NCI-H2171 treated with DMSO at 0.1 percent for 48 hours (cell line): ENCODE data around the gene BICC1.

Experiments used
- DNase-seq: peaks from one replicate; lab custom pipeline; 2025; lab: John Stamatoyannopoulos, UW

Gene BICC1

DNA sequence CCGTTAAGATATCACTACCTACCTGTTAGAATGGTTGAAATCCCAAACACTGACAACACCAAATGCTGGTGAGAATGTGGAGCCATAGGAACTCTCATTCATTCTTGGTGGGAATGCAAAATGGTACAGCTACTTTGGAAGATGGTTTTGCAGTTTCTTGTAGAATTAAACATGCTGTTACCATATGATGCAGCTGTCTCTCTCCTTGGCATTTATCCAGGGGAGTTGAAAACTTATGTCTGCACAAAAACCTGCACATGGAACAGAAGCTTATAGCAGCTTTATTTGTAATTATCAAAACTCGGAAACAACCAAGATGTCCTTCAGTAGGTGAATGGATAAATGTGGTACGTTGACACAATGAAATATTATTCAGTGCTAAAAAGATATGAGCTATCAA is 199.5 kb downstream of the BICC1 start:
- DNase-seq: no peak

DNA sequence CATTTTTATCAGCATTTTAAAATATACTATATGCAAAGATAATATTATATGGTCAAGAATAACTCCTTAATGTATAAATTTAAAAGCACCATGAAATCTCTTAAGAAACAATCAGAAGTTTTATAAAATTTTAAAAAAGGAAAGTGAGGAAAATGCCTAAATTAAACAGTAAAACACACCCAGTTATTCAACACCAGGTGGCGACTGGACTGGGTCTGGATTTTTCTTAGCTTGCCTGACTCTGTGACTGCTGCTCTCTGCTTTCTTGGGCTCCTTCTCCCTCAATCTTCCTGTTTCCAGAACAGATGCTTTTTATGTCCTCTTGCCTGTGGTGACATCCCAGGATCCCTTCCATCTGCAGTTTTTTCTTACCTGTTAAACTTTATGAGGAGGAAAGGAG is 200.3 kb downstream of the BICC1 start:
- no peak for DNase-seq

DNA sequence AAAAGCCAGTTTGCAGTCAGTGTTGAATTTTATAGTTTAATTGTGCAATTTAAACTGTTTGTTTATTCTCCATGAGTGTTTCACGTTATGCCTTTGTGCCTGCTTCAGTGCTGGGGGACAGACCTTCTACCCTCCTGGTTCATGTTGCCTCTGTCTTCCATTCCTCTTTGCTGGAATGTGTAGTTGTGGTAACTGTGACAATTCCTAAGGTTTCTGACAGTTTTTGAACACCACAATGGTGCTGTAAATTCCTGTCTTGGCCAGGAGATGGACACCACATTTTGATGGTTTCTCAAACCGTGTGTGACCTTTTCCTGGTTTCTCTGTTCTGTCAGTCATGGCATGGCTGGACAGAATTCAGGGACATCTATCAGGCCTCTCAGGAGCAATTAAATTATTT is 201.7 kb downstream of the BICC1 start:
- DNase-seq: no peak

DNA sequence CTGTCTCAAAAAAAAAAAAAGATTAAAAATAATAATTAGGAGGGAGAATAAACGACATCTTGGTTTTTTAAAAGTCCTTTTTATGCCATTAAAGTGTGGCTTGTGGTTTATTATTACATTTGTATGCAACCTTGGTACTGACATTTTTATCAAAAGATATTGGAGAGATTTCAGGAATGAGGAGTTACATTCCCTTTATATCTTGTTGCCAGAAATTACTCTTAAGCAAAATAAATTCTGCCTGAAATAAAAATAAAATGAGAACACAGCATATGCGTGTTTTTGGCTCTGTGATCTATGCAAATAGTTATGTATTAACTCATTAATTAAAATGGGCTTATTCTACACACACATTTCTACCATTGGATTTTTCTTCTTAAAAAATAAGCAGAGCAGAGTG is 202.4 kb downstream of the BICC1 start:
- DNase-seq: no peak

GRCh38 chr10:58718596-58718995 is 205.9 kb downstream of the BICC1 start:
- no peak for DNase-seq

DNA sequence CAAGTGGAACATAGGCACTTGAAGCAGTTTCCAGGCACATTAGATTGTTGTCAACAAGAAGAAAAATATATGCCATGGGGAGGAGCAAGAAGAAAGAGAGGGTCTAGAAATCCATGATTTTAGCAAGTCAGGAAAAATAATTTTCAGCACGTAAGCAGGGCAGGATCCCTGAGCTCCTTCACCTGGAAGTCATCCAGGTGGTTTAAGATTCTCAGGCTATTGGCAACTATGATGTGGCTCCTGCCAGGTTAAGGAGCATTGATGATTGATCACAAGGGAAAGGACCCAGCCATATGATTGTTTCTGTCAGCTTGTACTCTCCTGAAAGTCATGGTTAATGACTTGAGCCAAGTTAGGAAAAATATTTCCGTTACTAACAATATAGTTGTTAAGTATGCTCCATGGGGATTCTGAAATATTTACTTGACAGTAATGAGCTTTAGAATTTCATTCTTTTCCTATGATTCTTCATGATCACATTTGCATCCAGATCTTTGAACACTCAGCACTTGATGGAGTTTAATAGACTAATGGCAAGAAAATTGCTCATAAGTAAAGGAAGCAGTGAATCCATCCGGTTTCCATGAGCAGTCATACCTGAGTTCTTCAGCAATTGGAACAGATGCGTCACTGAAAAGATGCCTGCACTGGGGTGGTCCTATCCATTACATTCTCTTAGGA is 209.1 kb downstream of the BICC1 start:
- DNase-seq: no peak

DNA sequence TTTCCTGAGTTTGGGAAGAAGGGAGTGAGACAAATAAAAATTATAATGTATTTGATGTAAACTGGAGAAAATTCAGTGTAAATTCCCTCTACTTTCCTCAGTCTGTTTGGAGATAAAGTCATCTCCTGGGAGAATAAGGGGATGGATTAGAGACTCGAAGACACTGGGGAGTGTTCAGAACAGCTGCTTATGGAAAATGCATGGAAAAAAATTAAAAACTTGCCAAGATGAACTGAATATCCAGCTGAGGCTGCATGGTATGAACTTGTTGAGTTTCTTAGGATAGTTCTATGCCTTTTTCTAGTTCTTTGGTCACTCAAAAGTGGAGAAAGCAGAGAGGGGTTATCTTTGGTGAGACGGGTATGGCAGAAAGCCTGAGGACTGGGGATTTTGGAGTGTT is 210.5 kb downstream of the BICC1 start:
- no peak for DNase-seq

DNA sequence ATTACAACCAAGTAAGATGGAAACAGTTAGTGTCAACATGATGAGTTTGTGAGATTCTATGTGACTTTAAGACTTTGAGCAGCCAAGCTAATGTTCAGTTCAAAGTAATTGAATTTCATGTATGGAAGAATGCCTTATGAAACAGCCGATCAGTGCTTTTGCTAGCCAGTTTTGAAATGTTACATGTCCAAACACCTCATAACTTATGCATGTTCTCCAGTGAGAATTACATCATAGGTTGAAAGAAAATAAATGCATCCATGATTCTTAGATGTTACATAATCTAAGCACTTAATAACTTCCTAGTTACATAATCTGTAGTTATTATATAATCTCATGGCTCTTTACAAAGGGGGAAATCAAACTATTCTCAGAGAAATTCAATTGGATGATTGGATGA is 211.3 kb downstream of the BICC1 start:
- DNase-seq: no peak

DNA sequence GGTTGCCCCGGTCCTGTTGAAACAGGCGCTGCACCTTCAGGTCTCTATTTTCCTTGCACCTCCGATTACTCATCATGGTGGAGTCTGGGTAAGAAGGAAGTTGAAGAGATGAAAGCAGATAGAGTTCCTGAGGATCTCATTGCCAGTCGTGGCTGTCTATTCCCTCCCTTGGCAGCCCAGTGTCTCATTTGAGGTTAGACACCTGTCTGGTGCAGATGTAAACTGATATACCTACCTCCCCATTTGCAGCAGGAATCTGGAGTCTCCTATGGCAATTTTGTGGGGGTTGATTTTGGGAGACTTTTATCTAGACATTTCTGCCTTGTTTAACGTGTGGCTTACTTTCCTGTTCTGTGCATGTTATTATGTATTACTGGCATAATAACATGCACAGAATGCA is 212.1 kb downstream of the BICC1 start:
- no peak for DNase-seq

- no peak for DNase-seq
These were observed 213.2 kb downstream of the BICC1 start for GRCh38 chr10:58725901-58726300.

DNA sequence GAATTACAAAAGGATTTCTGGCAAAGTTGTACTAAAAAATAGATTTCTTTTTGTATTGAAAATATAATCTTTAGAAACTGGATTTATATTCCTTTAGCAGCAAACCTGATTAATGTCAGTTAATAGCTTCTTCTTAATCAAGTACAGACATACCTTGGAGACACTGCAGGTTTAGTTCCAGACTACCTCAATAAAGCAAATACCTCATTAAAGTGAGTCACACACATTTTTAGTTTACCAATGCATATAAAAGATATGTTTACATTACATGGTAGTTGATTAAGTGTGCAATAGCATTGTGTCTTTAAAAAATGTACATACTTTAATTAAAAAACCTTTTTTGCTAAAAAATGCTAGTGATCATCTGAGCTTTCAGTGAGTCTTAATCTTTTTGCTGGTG is 215.0 kb downstream of the BICC1 start:
- no peak for DNase-seq

GRCh38 chr10:58731276-58731675 is 218.6 kb downstream of the BICC1 start:
- no peak for DNase-seq

DNA sequence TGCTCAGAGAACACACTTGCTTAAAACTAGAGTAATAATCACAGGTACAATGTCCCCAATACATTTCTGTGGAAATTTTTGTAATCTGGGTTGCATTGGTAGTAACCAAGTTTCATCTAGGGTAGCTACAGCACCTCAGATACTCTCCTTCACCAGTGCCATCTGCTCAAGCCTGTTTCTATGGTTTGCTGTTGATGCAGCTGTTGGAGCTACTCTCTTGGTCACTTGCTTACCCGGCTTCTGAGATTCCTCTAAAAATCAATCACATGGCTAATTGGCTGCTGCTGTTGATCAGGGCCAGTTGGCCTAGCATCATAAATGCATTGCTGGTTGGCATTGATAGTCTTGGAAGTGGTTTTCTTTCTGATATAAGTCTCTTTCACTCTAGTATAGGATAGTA is 220.8 kb downstream of the BICC1 start:
- no peak for DNase-seq

GRCh38 chr10:58734116-58734515 is 221.4 kb downstream of the BICC1 start:
- DNase-seq: no peak

- no peak for DNase-seq
These were observed 222.0 kb downstream of the BICC1 start for GRCh38 chr10:58734664-58735063.

- DNase-seq: no peak
These were observed 222.4 kb downstream of the BICC1 start for GRCh38 chr10:58735087-58735486.

- no peak for DNase-seq
These were observed 228.1 kb downstream of the BICC1 start for GRCh38 chr10:58740620-58741369.

DNA sequence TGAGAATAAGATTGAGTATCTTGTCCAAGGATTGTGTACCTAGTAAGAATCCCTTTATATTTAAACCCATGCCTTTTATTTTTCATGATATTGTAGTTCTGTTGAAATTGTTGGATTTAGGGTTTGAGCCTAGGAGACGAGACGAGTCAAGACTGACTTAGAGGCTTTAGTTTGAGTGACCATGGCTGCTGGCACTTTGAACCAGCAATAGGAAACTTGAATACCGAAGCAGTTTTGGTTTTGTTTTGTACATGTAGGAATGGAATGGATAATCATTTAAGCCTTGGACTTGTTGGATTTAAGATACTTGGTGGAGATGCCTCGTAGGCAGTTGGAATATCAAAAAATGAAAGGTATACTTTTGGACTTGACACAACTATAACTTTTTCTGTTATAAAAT is 229.0 kb downstream of the BICC1 start:
- DNase-seq: no peak

DNA sequence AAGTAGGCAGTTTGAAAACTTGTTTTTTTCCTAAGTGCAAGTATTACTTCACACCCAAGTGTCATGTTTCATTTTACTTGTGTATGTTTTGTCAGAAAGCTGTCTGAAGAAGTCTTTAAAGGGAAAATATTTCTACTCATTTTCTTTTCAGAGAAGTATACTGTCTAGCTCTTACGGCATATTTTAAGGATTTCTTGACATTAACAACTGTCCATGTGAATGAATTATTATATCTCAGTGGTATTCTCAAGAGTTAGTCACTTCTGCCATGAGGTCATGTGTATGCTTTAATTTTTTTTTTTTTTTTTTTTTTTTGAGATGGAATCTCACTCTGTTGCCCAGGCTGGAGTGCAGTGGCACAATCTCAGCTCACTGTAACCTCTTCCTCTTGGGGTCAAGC is 229.5 kb downstream of the BICC1 start:
- DNase-seq: no peak

DNA sequence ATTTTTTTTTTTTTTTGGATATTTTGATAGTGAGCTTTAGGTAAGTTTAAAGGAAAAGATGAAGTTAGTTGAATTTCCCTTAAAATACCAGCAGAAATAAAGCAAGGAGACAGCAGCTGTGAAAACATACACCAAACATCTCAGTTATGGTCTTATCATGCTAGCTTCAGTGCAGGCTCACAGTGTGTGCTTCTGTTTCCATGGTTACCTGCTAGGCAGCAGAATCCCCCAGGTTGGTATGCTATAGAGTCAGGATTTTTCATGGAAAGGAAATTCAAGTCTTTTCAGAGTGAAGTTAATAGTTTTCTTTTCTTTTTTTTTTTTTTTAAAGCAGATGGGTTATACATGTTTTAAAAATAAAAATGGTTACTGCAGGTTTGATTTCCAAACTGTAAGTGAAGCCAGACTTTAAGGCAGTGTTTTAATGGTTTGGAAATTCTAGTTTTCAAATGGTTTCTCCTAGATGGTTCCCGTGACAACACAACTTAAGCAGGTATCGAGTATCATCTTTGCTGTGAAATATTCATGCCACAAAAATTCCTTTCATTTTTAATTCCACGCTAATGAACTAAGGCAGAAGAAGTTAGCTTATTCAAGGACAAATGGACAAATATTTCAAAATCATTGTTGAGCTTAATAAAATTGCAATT is 230.9 kb downstream of the BICC1 start:
- DNase-seq: no peak

GRCh38 chr10:58746474-58747185 is 234.0 kb downstream of the BICC1 start:
- DNase-seq: no peak

DNA sequence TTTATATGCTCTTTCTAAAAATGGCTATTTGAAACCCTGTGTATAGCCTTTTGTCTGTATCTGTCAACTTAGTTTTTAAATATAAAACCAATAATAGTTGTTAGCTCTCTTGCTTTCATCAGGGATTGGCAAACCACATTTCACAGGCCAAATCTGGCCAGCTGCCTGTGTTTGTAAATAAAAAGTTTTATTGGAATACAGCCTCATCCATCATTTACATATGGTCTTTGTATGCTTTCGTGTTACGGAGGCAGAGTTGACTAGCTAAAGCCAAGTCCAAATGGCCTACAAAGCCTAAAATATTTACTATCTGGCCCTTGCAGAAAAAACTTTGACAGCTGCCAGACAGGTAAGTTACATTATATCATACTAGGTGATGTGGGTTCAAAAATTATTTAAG is 235.0 kb downstream of the BICC1 start:
- no peak for DNase-seq

DNA sequence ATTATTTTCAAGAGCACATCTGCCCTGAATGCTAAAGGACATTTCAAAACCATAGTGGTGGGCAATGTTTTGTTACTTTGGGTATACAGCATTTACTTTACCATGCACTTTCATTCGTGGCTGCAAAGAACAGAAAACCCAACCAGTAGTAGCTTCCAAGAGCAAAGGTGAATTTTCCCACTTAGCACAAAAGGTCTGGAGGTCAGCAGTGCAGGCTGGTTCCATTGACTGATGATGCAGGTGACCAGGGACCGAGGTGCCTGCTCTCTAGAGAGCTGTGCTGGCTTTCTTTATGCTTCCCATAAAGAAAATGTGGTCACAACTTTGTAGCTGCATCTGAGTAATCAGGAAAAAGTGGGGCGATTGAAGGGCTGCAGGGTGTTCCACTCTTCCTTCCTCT is 240.0 kb downstream of the BICC1 start:
- no peak for DNase-seq
